ENCODE measurements around the gene ZFYVE21. TPM values are rescaled to one million over a fixed set of nuclear protein-coding genes. Genes with fewer than 3 reads are reported as not detected.

Gene ZFYVE21
- total and polyA plus RNA-seq, 2 donors from 2014 or later = 67.8 to 70.9 TPM

DNA sequence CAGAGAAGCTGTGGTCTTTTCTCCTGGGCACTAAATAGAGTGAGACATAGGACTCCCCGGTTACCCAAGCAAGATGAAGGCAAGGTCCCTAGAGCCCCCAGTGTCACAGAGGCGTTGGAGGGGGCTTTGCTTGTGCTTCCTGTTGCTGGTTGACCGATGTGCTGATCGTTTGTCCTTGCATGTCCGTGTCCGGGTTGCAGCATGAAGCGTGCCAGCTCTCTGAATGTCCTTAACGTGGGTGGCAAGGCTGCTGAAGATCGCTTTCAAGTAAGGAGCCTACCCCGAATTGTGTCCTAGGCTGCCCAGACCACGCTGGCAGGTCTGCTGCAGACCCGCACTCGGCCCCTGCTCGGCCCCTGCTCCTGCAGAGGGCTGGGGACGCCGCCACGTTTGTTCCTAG, 23.5 kb upstream of the ZFYVE21 start:
- H3K9me3 ChIP-seq (ENCODE audit: control insufficient read depth in 2 of 3, insufficient read depth in 1 of 3, low read length in 3 of 3) = no peaks in the 10 kb centered on the region
- no peak overlapping the region for H3K9ac ChIP-seq (ENCODE audit: low read length in 3 of 3)
- no peak overlapping the region for H3K4me3 ChIP-seq (ENCODE audit: low read length in 3 of 3)
- no peak overlapping the region for H3K27ac ChIP-seq (ENCODE audit: low read depth in 2 of 2, low read length in 2 of 2)
- TF ChIP-seq, protein P1, sequence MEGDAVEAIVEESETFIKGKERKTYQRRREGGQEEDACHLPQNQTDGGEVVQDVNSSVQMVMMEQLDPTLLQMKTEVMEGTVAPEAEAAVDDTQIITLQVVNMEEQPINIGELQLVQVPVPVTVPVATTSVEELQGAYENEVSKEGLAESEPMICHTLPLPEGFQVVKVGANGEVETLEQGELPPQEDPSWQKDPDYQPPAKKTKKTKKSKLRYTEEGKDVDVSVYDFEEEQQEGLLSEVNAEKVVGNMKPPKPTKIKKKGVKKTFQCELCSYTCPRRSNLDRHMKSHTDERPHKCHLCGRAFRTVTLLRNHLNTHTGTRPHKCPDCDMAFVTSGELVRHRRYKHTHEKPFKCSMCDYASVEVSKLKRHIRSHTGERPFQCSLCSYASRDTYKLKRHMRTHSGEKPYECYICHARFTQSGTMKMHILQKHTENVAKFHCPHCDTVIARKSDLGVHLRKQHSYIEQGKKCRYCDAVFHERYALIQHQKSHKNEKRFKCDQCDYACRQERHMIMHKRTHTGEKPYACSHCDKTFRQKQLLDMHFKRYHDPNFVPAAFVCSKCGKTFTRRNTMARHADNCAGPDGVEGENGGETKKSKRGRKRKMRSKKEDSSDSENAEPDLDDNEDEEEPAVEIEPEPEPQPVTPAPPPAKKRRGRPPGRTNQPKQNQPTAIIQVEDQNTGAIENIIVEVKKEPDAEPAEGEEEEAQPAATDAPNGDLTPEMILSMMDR (IDR thresholded peaks at IDR 0.05; ENCODE audit: borderline replicate concordance, extremely low read depth, insufficient read depth) = no peak
- no peaks in the 10 kb centered on the region for H3K27me3 ChIP-seq (ENCODE audit: control insufficient read depth, insufficient read depth, low read length)
- FAIRE-seq (no peak), DNase-seq (no peak)
- H3K36me3 ChIP-seq (ENCODE audit: control insufficient read depth in 2 of 3, insufficient read depth in 3 of 3, low read length in 3 of 3) = peaks cover 7 to 34% (median 8%) of the 10 kb centered on the region in 3 donors
- intact Hi-C loops (cut with DNase I) = no loop called here
- H3K4me1 ChIP-seq (ENCODE audit: control insufficient read depth in 2 of 3, insufficient read depth in 2 of 3, low read depth in 1 of 3, low read length in 3 of 3) = peaks cover 0 to 4% (median 2%) of the 10 kb centered on the region in 3 donors

DNA sequence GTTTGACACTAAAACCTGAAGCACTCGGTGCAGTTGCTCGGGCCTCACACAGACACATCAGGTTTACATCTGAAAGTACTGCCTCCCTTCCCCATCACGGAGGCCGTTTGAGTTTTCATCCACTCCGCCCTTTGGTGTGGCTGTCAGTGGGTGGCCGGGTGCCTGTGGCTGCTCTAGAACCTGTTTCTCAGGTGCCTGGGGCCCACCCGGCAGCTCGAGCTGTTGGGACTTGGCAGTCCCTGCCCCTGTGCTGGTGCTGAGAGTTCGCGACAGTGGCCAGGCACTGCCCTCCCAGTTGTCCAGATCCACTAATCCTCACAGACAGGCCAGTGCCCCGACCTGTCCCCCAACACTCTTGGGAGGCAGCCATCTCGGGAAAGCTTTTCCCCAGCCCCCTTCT, 22.7 kb upstream of the ZFYVE21 start:
- peaks cover 6 to 33% (median 8%) of the 10 kb centered on the region in 3 donors for H3K36me3 ChIP-seq (ENCODE audit: control insufficient read depth in 2 of 3, insufficient read depth in 3 of 3, low read length in 3 of 3)
- intact Hi-C loops (cut with DNase I) = no loop called here
- H3K9me3 ChIP-seq (ENCODE audit: control insufficient read depth in 2 of 3, insufficient read depth in 1 of 3, low read length in 3 of 3) = no peaks in the 10 kb centered on the region
- H3K27me3 ChIP-seq (ENCODE audit: control insufficient read depth, insufficient read depth, low read length) = no peaks in the 10 kb centered on the region
- DNase-seq = no peak
- TF ChIP-seq, protein P1 (IDR thresholded peaks at IDR 0.05; ENCODE audit: borderline replicate concordance, extremely low read depth, insufficient read depth) = no peak
- H3K4me3 ChIP-seq (ENCODE audit: low read length in 3 of 3) = no peak overlapping the region
- no peak overlapping the region for H3K27ac ChIP-seq (ENCODE audit: low read depth in 2 of 2, low read length in 2 of 2)
- H3K4me1 ChIP-seq (ENCODE audit: control insufficient read depth in 2 of 3, insufficient read depth in 2 of 3, low read depth in 1 of 3, low read length in 3 of 3) = peaks cover 0 to 7% (median 6%) of the 10 kb centered on the region in 3 donors
- FAIRE-seq = no peak
- no peak overlapping the region for H3K9ac ChIP-seq (ENCODE audit: low read length in 3 of 3)

DNA sequence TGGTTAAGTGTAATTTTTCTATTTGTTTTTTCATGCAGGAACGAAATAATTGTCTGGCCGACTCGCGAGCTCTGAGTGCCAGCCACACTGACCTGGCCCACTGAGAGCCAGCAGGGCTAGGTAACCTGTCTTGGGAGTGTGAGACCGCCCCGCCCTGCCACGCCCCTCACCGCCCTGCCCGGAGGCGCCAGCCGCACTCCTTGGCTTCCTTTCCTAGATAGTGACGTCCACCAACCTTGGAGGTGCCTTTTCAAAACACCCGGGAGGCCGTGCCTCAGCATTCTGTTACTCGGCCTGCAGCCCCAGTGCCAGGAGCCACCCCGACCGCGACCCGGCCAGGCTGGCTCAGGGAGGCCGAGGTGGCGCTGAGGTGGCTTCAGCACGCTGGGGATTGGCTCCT, 22.1 kb upstream of the ZFYVE21 start:
- no peak for FAIRE-seq

More for the DNA sequence above, 22.1 kb upstream of the ZFYVE21 start:
- Histone ChIP-seq H3K4me1 (ENCODE audit: control insufficient read depth in 2 of 3, insufficient read depth in 2 of 3, low read depth in 1 of 3, low read length in 3 of 3) (peaks cover 0 to 7% (median 6%) of the 10 kb centered on the region in 3 donors), H3K4me3 (ENCODE audit: low read length in 3 of 3) (no peak overlapping the region), H3K27ac (ENCODE audit: low read depth in 2 of 2, low read length in 2 of 2) (no peak overlapping the region), H3K36me3 (ENCODE audit: control insufficient read depth in 2 of 3, insufficient read depth in 3 of 3, low read length in 3 of 3) (peaks cover 4 to 28% (median 6%) of the 10 kb centered on the region in 3 donors), H3K9me3 (ENCODE audit: control insufficient read depth in 2 of 3, insufficient read depth in 1 of 3, low read length in 3 of 3) (no peaks in the 10 kb centered on the region), H3K27me3 (ENCODE audit: control insufficient read depth, insufficient read depth, low read length) (no peaks in the 10 kb centered on the region), H3K9ac (ENCODE audit: low read length in 3 of 3) (no peak overlapping the region)
- DNase-seq = peak in 1 of 5 donors; percentile 77
- TF ChIP-seq, protein P1 (IDR thresholded peaks at IDR 0.05; ENCODE audit: borderline replicate concordance, extremely low read depth, insufficient read depth) = no peak
- intact Hi-C loops (cut with DNase I) = no loop called here
